CD14-positive monocyte (primary cell): Measurements from ENCODE around the gene MAGEC1. TPM values are rescaled to one million over a fixed set of nuclear protein-coding genes. Genes with fewer than 3 reads are reported as not detected.

ENCODE experiments used
- DNase-seq, 3 donors: peaks; one replicate each; pipeline ENCODE4 v3.0.0-alpha.2; 2011 to 2022
- H2AFZ ChIP-seq: 2 replicates; pipeline ENCODE4 v1.6.0; 2012; ENCODE audit warnings: mild to moderate bottlenecking, low read depth, low read length, inconsistent platforms; ENCODE audit not compliant: insufficient read depth, poor library complexity, severe bottlenecking
- H3K27ac ChIP-seq, 2 donors: 1 replicate in 1 of 2; 2 replicates in 1 of 2; pipeline ENCODE4 v1.5.1; 2012 to 2013; ENCODE audit warnings: low read length in 2 of 2, control low read depth in 1 of 2, inconsistent platforms in 1 of 2, low read depth in 1 of 2, mild to moderate bottlenecking in 1 of 2
- H3K27me3 ChIP-seq, 2 donors: one replicate each; pipeline versions ENCODE4 v1.6.0 to v1.6.1; 2011 to 2013; ENCODE audit warnings: low read length in 2 of 2; ENCODE audit not compliant: control insufficient read depth in 2 of 2, insufficient read depth in 2 of 2
- H3K36me3 ChIP-seq, 2 donors: replicated peaks in 1 of 2; 1 replicate in 1 of 2; 2 replicates in 1 of 2; pipeline versions ENCODE4 v1.5.1 to v1.6.1; 2012 to 2013; ENCODE audit warnings: low read length in 2 of 2, control low read depth in 1 of 2, inconsistent platforms in 1 of 2, mild to moderate bottlenecking in 1 of 2; ENCODE audit not compliant: insufficient read depth in 2 of 2, control insufficient read depth in 1 of 2
- H3K4me1 ChIP-seq, 2 donors: 1 replicate in 1 of 2; 2 replicates in 1 of 2; pipeline versions ENCODE4 v1.5.1 to v1.6.1; 2012 to 2013; ENCODE audit warnings: low read length in 2 of 2, control low read depth in 1 of 2, inconsistent platforms in 1 of 2, mild to moderate bottlenecking in 1 of 2, moderate library complexity in 1 of 2; ENCODE audit not compliant: insufficient read depth in 2 of 2, control insufficient read depth in 1 of 2
- H3K4me2 ChIP-seq: replicated peaks from 2 replicates; pipeline ENCODE3; 2012; ENCODE audit warnings: low read length, moderate library complexity, mild to moderate bottlenecking; ENCODE audit not compliant: poor library complexity, severe bottlenecking; ENCODE audit errors: extremely low read depth
- H3K4me3 ChIP-seq, 3 experiments: fragments of 200-600 bp in 1 of 3; sonication (generic) in 1 of 3; replicated peaks in 1 of 3; 1 replicate in 2 of 3; 2 replicates in 1 of 3; pipeline ENCODE4 v1.5.1; 2011 to 2013; ENCODE audit warnings: low read length in 3 of 3, mild to moderate bottlenecking in 3 of 3, control low read depth in 2 of 3, low read depth in 2 of 3, inconsistent platforms in 1 of 3, moderate library complexity in 1 of 3
- H3K79me2 ChIP-seq: 2 replicates; pipeline ENCODE4 v1.6.0; 2012; ENCODE audit warnings: mild to moderate bottlenecking, control low read depth, inconsistent platforms, low read length, moderate library complexity; ENCODE audit not compliant: insufficient read depth
- H3K9ac ChIP-seq: 2 replicates; pipeline ENCODE4 v1.6.0; 2017; ENCODE audit warnings: low read length, mild to moderate bottlenecking; ENCODE audit not compliant: insufficient read depth, poor library complexity, severe bottlenecking
- H3K9me3 ChIP-seq, 2 donors: replicated peaks in 1 of 2; 1 replicate in 1 of 2; 2 replicates in 1 of 2; pipeline versions ENCODE4 v1.5.1 to v1.6.1; 2012 to 2013; ENCODE audit warnings: low read length in 2 of 2, control low read depth in 1 of 2; ENCODE audit not compliant: control insufficient read depth in 1 of 2, insufficient read depth in 1 of 2
- H4K20me1 ChIP-seq: 2 replicates; pipeline ENCODE4 v1.6.0; 2012; ENCODE audit warnings: mild to moderate bottlenecking, low read length, control low read depth, moderate library complexity; ENCODE audit not compliant: insufficient read depth
- H3K27ac Mint-ChIP-seq, 7 donors: one replicate each; pipeline ENCODE4 v1.8.0; 2020; ENCODE audit warnings: mild to moderate bottlenecking in 7 of 7, mixed read lengths in 7 of 7, moderate library complexity in 6 of 7, inconsistent platforms in 2 of 7
- H3K27me3 Mint-ChIP-seq, 3 donors: one replicate each; pipeline ENCODE4 v1.8.0; 2021 to 2022; ENCODE audit warnings: low read depth in 3 of 3, mild to moderate bottlenecking in 3 of 3, mixed read lengths in 3 of 3, moderate library complexity in 3 of 3, inconsistent platforms in 1 of 3
- H3K36me3 Mint-ChIP-seq, 2 donors: one replicate each; pipeline ENCODE4 v1.8.0; 2020; ENCODE audit warnings: mixed read lengths in 2 of 2, inconsistent platforms in 1 of 2, mild to moderate bottlenecking in 1 of 2
- H3K4me1 Mint-ChIP-seq: one replicate; pipeline ENCODE4 v1.8.0; 2020; ENCODE audit warnings: mild to moderate bottlenecking, mixed read lengths
- H3K4me3 Mint-ChIP-seq, 2 donors: one replicate each; pipeline ENCODE4 v1.8.0; 2020; ENCODE audit warnings: mild to moderate bottlenecking in 2 of 2, mixed read lengths in 2 of 2, moderate library complexity in 1 of 2
- H3K9me3 Mint-ChIP-seq, 7 donors: one replicate each; pipeline ENCODE4 v1.8.0; 2020 to 2022; ENCODE audit warnings: mixed read lengths in 7 of 7, mild to moderate bottlenecking in 6 of 7, moderate library complexity in 6 of 7, inconsistent platforms in 2 of 7
- WGBS: methylation state at CpG from one replicate; pipeline ENCODE4 v1.1.5; 2013; ENCODE audit warnings: missing lambda C conversion rate; ENCODE audit not compliant: insufficient coverage; 5-methylcytosine and 5-hydroxymethylcytosine counted together
- intact Hi-C, 2 donors: fragments of 100-400 bp; cut with micrococcal nuclease; formaldehyde crosslinking; loops; one replicate each; pipeline versions ENCODE4 v1.15.0 to v1.15.1; 2023
- polyA plus RNA-seq, 3 donors: library from polyadenylated mRNA; depleted of rRNA in 1 of 3; unstranded in 2 of 3; stranded (reverse) in 1 of 3; fragments of 300-500 nt in 2 of 3; fragments of >200 nt in 1 of 3; fragmentation: Illumina TruSeq in 2 of 3; gene quantifications; 1 replicate in 2 of 3; 2 replicates in 1 of 3; pipeline ENCODE4 v1.2.3, GENCODE V29; 2012 to 2021
- TF ChIP-seq, protein P1 (sequence below): fragments of 200-600 bp; IDR thresholded peaks from one replicate; pipeline ENCODE4 v1.8.0; 2022; ENCODE audit warnings: antibody characterized with exemption, mild to moderate bottlenecking

The MAGEC1 gene
- polyA plus RNA-seq, 3 donors = not detected

- Histone ChIP-seq H4K20me1 (no peaks in the 10 kb centered on the region), H3K27ac (no peak overlapping the region), H3K36me3 (no peaks in the 10 kb centered on the region), H2AFZ (no peak overlapping the region), H3K9ac (no peak overlapping the region), H3K4me1 (no peaks in the 10 kb centered on the region), H3K4me3 (no peak overlapping the region), H3K9me3 (no peaks in the 10 kb centered on the region), H3K4me2 (no peak overlapping the region), H3K27me3 (no peaks in the 10 kb centered on the region), H3K79me2 (no peaks in the 10 kb centered on the region)
- Mint-ChIP-seq H3K27me3 (no peaks in the 10 kb centered on the region), H3K4me3 (no peak overlapping the region), H3K4me1 (no peaks in the 10 kb centered on the region), H3K9me3 (peaks cover 0 to 2% (median 0%) of the 10 kb centered on the region in 7 donors), H3K36me3 (no peaks in the 10 kb centered on the region), H3K27ac (no peak overlapping the region)
- no peak for DNase-seq
- TF ChIP-seq, protein P1, sequence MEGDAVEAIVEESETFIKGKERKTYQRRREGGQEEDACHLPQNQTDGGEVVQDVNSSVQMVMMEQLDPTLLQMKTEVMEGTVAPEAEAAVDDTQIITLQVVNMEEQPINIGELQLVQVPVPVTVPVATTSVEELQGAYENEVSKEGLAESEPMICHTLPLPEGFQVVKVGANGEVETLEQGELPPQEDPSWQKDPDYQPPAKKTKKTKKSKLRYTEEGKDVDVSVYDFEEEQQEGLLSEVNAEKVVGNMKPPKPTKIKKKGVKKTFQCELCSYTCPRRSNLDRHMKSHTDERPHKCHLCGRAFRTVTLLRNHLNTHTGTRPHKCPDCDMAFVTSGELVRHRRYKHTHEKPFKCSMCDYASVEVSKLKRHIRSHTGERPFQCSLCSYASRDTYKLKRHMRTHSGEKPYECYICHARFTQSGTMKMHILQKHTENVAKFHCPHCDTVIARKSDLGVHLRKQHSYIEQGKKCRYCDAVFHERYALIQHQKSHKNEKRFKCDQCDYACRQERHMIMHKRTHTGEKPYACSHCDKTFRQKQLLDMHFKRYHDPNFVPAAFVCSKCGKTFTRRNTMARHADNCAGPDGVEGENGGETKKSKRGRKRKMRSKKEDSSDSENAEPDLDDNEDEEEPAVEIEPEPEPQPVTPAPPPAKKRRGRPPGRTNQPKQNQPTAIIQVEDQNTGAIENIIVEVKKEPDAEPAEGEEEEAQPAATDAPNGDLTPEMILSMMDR = no peak
- intact Hi-C loops = no loop called here
- no CpG with 5 or more reads among the region's 2 CpGs for WGBS
Observed at GRCh38 chrX:141958675-141959074, 55.0 kb downstream of the MAGEC1 start.

Other genes with a start within 250 kb of the MAGEC1 start
- not detected for gene SPANXD, start 205.2 kb upstream of the MAGEC1 start, polyA plus RNA-seq
- gene MAGEC3, start 65.6 kb upstream of the MAGEC1 start, polyA plus RNA-seq = not detected